Panc1 (cell line): ENCODE results near the gene BANF2. TPM values are rescaled to one million over a fixed set of nuclear protein-coding genes. Genes with fewer than 3 reads are reported as not detected.

Experiments used
- ATAC-seq: fragments of 200-7000 bp; cut with Tn5 transposase; 2 replicates; pipeline ENCODE4 v1.9.1; 2020; ENCODE audit warnings: mild to moderate bottlenecking, moderate library complexity
- BruUV-seq: library from RNA; stranded (reverse); fragments of 400-500 nt; replicated peaks from 2 replicates; lab custom pipeline; 2021; lab: Mats Ljungman, UMichigan
- CTCF ChIA-PET: fragments of 300-600 bp; sonication (Branson Sonifier 250); formaldehyde crosslinking; loops from one replicate; lab custom pipeline; 2022; ENCODE audit warnings: antibody characterized with exemption; lab: Charles Lee
- POLR2A ChIA-PET: fragments of 300-600 bp; sonication (Branson Sonifier 250); formaldehyde crosslinking; loops from one replicate; lab custom pipeline; 2022; ENCODE audit warnings: antibody characterized with exemption; lab: Charles Lee
- DNase-seq: peaks from one replicate; pipeline ENCODE4 v3.0.0-alpha.2; 2010; ENCODE audit warnings: low read depth, low spot score
- H3K27ac ChIP-seq: 2 replicates; pipeline ENCODE4 v1.5.1; 2011; ENCODE audit warnings: mild to moderate bottlenecking, low read length, inconsistent platforms
- H3K27me3 ChIP-seq: fragments of 200-500 bp; sonication (Bioruptor generic); 2 replicates; pipeline ENCODE4 v1.6.0; 2014; ENCODE audit warnings: low read length, inconsistent platforms; ENCODE audit not compliant: control insufficient read depth, insufficient read depth
- H3K36me3 ChIP-seq: fragments of 200-500 bp; sonication (Bioruptor generic); 2 replicates; pipeline ENCODE4 v1.5.1; 2014; ENCODE audit warnings: inconsistent platforms, mild to moderate bottlenecking, low read length, moderate library complexity; ENCODE audit not compliant: control insufficient read depth, insufficient read depth
- H3K4me1 ChIP-seq: 2 replicates; pipeline ENCODE4 v1.5.1; 2011; ENCODE audit warnings: inconsistent platforms, mild to moderate bottlenecking, low read length, moderate library complexity; ENCODE audit not compliant: control insufficient read depth, insufficient read depth
- H3K4me3 ChIP-seq, 2 experiments: 2 replicates each; pipeline ENCODE4 v1.5.1; 2011 to 2012; ENCODE audit warnings: low read depth in 2 of 2, low read length in 2 of 2, mild to moderate bottlenecking in 2 of 2, inconsistent platforms in 1 of 2, moderate library complexity in 1 of 2
- H3K9me3 ChIP-seq: fragments of 200-500 bp; sonication (Bioruptor generic); 2 replicates; pipeline ENCODE4 v1.5.1; 2014; ENCODE audit warnings: low read depth, mild to moderate bottlenecking, inconsistent platforms, low read length, moderate library complexity; ENCODE audit not compliant: control insufficient read depth, insufficient read depth
- POLR2AphosphoS5 ChIP-seq: IDR thresholded peaks from 2 replicates; pipeline ENCODE4 v1.6.1; 2012; ENCODE audit warnings: mild to moderate bottlenecking, low read depth, low read length, moderate library complexity
- SIN3A ChIP-seq: IDR thresholded peaks from 2 replicates; pipeline ENCODE4 v1.6.1; 2012; ENCODE audit warnings: low read depth, mild to moderate bottlenecking, low read length, moderate library complexity, borderline replicate concordance; ENCODE audit not compliant: insufficient read depth
- TCF7L2 ChIP-seq: IDR thresholded peaks from 2 replicates; pipeline ENCODE4 v1.6.1; 2011; ENCODE audit warnings: mild to moderate bottlenecking, low read depth, low read length, inconsistent platforms
- in situ Hi-C: cut with HindIII; loops from 2 replicates; pipeline ENCODE4 v1.10.0; 2016; ENCODE audit warnings: low sequenced_read_pairs, low pct_unique_long_range_greater_than_20kb
- intact Hi-C: fragments of 100-400 bp; cut with micrococcal nuclease; formaldehyde crosslinking; loops from one replicate; pipeline ENCODE4 v1.10.0; 2022; ENCODE audit not compliant: unreplicated experiment
- total RNA-seq: library from RNA; stranded (reverse); gene quantifications from one replicate; pipeline ENCODE4 v1.2.1, GENCODE V29; 2021; ENCODE audit not compliant: unreplicated experiment
- TF ChIP-seq, protein P1 (sequence below), 2 experiments: IDR thresholded peaks; 2 replicates each; pipeline ENCODE4 v1.6.1; 2011 to 2012; ENCODE audit warnings: low read depth in 2 of 2, control low read depth in 1 of 2, low read length in 1 of 2, mild to moderate bottlenecking in 1 of 2, moderate library complexity in 1 of 2; ENCODE audit not compliant: insufficient read depth in 1 of 2
- TF ChIP-seq, protein P2 (sequence below): fragments of 450-650 bp; IDR thresholded peaks from 2 replicates; pipeline ENCODE4 v1.5.1; 2017; ENCODE audit warnings: mild to moderate bottlenecking

The BANF2 gene
- total RNA-seq, 1 experiment from 2014 or later: not detected

DNA sequence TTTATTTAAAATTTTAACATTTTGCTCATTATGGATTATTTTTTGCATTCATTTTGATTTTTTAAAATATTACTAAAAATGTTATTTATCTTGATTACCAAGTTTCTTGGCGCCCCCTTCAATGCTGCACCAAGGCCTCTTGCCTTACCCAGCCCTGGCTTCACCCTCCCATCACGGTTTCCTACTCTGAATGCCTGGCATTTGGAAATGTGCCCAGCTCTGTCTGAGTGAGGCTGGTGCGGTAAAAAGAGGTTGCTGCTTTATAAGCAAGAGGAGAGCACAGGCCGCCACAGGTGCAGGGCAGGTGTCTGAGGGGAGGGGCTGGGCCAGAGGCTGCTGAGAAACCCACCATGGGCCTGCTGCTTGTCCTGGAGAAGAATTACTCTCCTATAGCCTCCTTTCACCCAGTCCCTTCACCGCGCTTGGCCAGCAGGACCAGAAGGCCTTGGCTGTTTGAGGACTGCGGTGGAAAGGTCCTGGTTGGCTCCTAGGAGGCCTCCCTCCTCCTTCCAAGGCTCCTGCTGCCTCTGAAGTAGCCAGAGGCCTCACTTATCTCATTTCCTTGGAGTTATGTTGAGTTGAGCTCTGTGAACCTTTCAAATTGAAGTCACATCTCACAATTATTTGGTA is 62.6 kb downstream of the BANF2 start:
- TF ChIP-seq TCF7L2 (no peak), SIN3A (no peak), POLR2AphosphoS5 (no peak)
- intact Hi-C loops: loop anchor here (10.0 kb wide), 1 partner anchor 58 kb away; no protein-coding TSS in a partner anchor
- DNase-seq (no peak), ATAC-seq (no peak)
- POLR2A ChIA-PET: no interaction called here
- Histone ChIP-seq H3K4me3 (no peak overlapping the region), H3K9me3 (no peaks in the 10 kb centered on the region), H3K36me3 (no peaks in the 10 kb centered on the region), H3K4me1 (no peaks in the 10 kb centered on the region), H3K27me3 (no peaks in the 10 kb centered on the region), H3K27ac (no peak overlapping the region)
- BruUV-seq: no TSS peak
- in situ Hi-C loops: no loop called here
- CTCF ChIA-PET: no interaction called here

DNA sequence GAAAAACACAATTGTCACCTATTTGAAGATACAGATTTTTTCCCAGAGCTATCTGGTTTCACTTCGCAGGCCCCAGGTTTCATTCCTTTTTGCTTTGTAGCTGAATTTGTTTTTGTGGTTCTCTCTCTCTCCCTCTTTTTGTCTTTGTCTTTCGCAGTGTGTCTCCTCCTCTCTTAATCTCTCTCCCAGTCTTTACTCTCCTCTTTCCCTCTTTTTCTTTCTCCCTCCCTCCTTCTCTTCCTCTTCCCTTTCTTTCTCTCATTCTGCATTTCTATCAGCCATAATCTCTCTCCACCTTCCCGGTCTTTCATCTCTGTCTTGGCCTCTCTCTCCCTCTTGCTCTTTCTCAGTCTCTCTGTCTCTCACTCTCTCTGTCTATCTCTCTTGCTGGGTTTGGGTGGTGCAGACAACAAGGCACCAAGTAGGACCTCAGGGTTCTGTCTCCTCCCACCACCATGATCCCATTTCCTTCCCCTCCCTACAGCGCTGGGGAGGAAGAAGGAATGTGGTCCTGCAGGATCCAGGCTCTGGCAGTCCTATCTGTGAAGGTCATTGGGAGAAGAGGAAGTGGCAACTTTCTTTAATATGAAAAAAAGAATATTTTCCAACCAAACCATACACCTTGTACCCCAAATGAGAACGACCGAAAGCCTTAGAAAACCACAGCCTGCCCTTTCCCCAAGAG is 63.2 kb downstream of the BANF2 start:
- CTCF ChIA-PET: no interaction called here
- TF ChIP-seq, protein P1, sequence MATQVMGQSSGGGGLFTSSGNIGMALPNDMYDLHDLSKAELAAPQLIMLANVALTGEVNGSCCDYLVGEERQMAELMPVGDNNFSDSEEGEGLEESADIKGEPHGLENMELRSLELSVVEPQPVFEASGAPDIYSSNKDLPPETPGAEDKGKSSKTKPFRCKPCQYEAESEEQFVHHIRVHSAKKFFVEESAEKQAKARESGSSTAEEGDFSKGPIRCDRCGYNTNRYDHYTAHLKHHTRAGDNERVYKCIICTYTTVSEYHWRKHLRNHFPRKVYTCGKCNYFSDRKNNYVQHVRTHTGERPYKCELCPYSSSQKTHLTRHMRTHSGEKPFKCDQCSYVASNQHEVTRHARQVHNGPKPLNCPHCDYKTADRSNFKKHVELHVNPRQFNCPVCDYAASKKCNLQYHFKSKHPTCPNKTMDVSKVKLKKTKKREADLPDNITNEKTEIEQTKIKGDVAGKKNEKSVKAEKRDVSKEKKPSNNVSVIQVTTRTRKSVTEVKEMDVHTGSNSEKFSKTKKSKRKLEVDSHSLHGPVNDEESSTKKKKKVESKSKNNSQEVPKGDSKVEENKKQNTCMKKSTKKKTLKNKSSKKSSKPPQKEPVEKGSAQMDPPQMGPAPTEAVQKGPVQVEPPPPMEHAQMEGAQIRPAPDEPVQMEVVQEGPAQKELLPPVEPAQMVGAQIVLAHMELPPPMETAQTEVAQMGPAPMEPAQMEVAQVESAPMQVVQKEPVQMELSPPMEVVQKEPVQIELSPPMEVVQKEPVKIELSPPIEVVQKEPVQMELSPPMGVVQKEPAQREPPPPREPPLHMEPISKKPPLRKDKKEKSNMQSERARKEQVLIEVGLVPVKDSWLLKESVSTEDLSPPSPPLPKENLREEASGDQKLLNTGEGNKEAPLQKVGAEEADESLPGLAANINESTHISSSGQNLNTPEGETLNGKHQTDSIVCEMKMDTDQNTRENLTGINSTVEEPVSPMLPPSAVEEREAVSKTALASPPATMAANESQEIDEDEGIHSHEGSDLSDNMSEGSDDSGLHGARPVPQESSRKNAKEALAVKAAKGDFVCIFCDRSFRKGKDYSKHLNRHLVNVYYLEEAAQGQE (IDR thresholded peaks at IDR 0.05; ENCODE audit: insufficient read depth in 1 of 2, low read depth in 2 of 2, low read length in 1 of 2): no peak
- TF ChIP-seq SIN3A (no peak), POLR2AphosphoS5 (no peak), TCF7L2 (no peak)
- TF ChIP-seq, protein P2, sequence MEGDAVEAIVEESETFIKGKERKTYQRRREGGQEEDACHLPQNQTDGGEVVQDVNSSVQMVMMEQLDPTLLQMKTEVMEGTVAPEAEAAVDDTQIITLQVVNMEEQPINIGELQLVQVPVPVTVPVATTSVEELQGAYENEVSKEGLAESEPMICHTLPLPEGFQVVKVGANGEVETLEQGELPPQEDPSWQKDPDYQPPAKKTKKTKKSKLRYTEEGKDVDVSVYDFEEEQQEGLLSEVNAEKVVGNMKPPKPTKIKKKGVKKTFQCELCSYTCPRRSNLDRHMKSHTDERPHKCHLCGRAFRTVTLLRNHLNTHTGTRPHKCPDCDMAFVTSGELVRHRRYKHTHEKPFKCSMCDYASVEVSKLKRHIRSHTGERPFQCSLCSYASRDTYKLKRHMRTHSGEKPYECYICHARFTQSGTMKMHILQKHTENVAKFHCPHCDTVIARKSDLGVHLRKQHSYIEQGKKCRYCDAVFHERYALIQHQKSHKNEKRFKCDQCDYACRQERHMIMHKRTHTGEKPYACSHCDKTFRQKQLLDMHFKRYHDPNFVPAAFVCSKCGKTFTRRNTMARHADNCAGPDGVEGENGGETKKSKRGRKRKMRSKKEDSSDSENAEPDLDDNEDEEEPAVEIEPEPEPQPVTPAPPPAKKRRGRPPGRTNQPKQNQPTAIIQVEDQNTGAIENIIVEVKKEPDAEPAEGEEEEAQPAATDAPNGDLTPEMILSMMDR: no peak
- H3K27me3 ChIP-seq: no peaks in the 10 kb centered on the region
- ATAC-seq (no peak), DNase-seq (no peak)
- POLR2A ChIA-PET: no interaction called here
- H3K36me3 ChIP-seq: no peaks in the 10 kb centered on the region
- intact Hi-C loops (loop anchor here (10.0 kb wide), 1 partner anchor 58 kb away; no protein-coding TSS in a partner anchor), in situ Hi-C loops (no loop called here)
- no peaks in the 10 kb centered on the region for H3K9me3 ChIP-seq
- no TSS peak for BruUV-seq
- H3K27ac ChIP-seq: no peak overlapping the region
- no peak overlapping the region for H3K4me3 ChIP-seq
- no peaks in the 10 kb centered on the region for H3K4me1 ChIP-seq
